CD14-positive monocyte (primary cell): ENCODE measurements around the gene DAB2IP. TPM values are rescaled to one million over a fixed set of nuclear protein-coding genes. Genes with fewer than 3 reads are reported as not detected.

Source experiments
- DNase-seq, 3 donors: peaks; one replicate each; pipeline ENCODE4 v3.0.0-alpha.2; 2011 to 2022
- H2AFZ ChIP-seq: 2 replicates; pipeline ENCODE4 v1.6.0; 2012; ENCODE audit warnings: mild to moderate bottlenecking, low read depth, low read length, inconsistent platforms; ENCODE audit not compliant: insufficient read depth, poor library complexity, severe bottlenecking
- H3K27ac ChIP-seq, 2 donors: 1 replicate in 1 of 2; 2 replicates in 1 of 2; pipeline ENCODE4 v1.5.1; 2012 to 2013; ENCODE audit warnings: low read length in 2 of 2, control low read depth in 1 of 2, inconsistent platforms in 1 of 2, low read depth in 1 of 2, mild to moderate bottlenecking in 1 of 2
- H3K27me3 ChIP-seq, 2 donors: one replicate each; pipeline versions ENCODE4 v1.6.0 to v1.6.1; 2011 to 2013; ENCODE audit warnings: low read length in 2 of 2; ENCODE audit not compliant: control insufficient read depth in 2 of 2, insufficient read depth in 2 of 2
- H3K36me3 ChIP-seq, 2 donors: replicated peaks in 1 of 2; 1 replicate in 1 of 2; 2 replicates in 1 of 2; pipeline versions ENCODE4 v1.5.1 to v1.6.1; 2012 to 2013; ENCODE audit warnings: low read length in 2 of 2, control low read depth in 1 of 2, inconsistent platforms in 1 of 2, mild to moderate bottlenecking in 1 of 2; ENCODE audit not compliant: insufficient read depth in 2 of 2, control insufficient read depth in 1 of 2
- H3K4me1 ChIP-seq, 2 donors: 1 replicate in 1 of 2; 2 replicates in 1 of 2; pipeline versions ENCODE4 v1.5.1 to v1.6.1; 2012 to 2013; ENCODE audit warnings: low read length in 2 of 2, control low read depth in 1 of 2, inconsistent platforms in 1 of 2, mild to moderate bottlenecking in 1 of 2, moderate library complexity in 1 of 2; ENCODE audit not compliant: insufficient read depth in 2 of 2, control insufficient read depth in 1 of 2
- H3K4me2 ChIP-seq: replicated peaks from 2 replicates; pipeline ENCODE3; 2012; ENCODE audit warnings: low read length, moderate library complexity, mild to moderate bottlenecking; ENCODE audit not compliant: poor library complexity, severe bottlenecking; ENCODE audit errors: extremely low read depth
- H3K4me3 ChIP-seq, 3 experiments: fragments of 200-600 bp in 1 of 3; sonication (generic) in 1 of 3; replicated peaks in 1 of 3; 1 replicate in 2 of 3; 2 replicates in 1 of 3; pipeline ENCODE4 v1.5.1; 2011 to 2013; ENCODE audit warnings: low read length in 3 of 3, mild to moderate bottlenecking in 3 of 3, control low read depth in 2 of 3, low read depth in 2 of 3, inconsistent platforms in 1 of 3, moderate library complexity in 1 of 3
- H3K79me2 ChIP-seq: 2 replicates; pipeline ENCODE4 v1.6.0; 2012; ENCODE audit warnings: mild to moderate bottlenecking, control low read depth, inconsistent platforms, low read length, moderate library complexity; ENCODE audit not compliant: insufficient read depth
- H3K9ac ChIP-seq: 2 replicates; pipeline ENCODE4 v1.6.0; 2017; ENCODE audit warnings: low read length, mild to moderate bottlenecking; ENCODE audit not compliant: insufficient read depth, poor library complexity, severe bottlenecking
- H3K9me3 ChIP-seq, 2 donors: replicated peaks in 1 of 2; 1 replicate in 1 of 2; 2 replicates in 1 of 2; pipeline versions ENCODE4 v1.5.1 to v1.6.1; 2012 to 2013; ENCODE audit warnings: low read length in 2 of 2, control low read depth in 1 of 2; ENCODE audit not compliant: control insufficient read depth in 1 of 2, insufficient read depth in 1 of 2
- H4K20me1 ChIP-seq: 2 replicates; pipeline ENCODE4 v1.6.0; 2012; ENCODE audit warnings: mild to moderate bottlenecking, low read length, control low read depth, moderate library complexity; ENCODE audit not compliant: insufficient read depth
- H3K27ac Mint-ChIP-seq, 7 donors: one replicate each; pipeline ENCODE4 v1.8.0; 2020; ENCODE audit warnings: mild to moderate bottlenecking in 7 of 7, mixed read lengths in 7 of 7, moderate library complexity in 6 of 7, inconsistent platforms in 2 of 7
- H3K27me3 Mint-ChIP-seq, 3 donors: one replicate each; pipeline ENCODE4 v1.8.0; 2021 to 2022; ENCODE audit warnings: low read depth in 3 of 3, mild to moderate bottlenecking in 3 of 3, mixed read lengths in 3 of 3, moderate library complexity in 3 of 3, inconsistent platforms in 1 of 3
- H3K36me3 Mint-ChIP-seq, 2 donors: one replicate each; pipeline ENCODE4 v1.8.0; 2020; ENCODE audit warnings: mixed read lengths in 2 of 2, inconsistent platforms in 1 of 2, mild to moderate bottlenecking in 1 of 2
- H3K4me1 Mint-ChIP-seq: one replicate; pipeline ENCODE4 v1.8.0; 2020; ENCODE audit warnings: mild to moderate bottlenecking, mixed read lengths
- H3K4me3 Mint-ChIP-seq, 2 donors: one replicate each; pipeline ENCODE4 v1.8.0; 2020; ENCODE audit warnings: mild to moderate bottlenecking in 2 of 2, mixed read lengths in 2 of 2, moderate library complexity in 1 of 2
- H3K9me3 Mint-ChIP-seq, 7 donors: one replicate each; pipeline ENCODE4 v1.8.0; 2020 to 2022; ENCODE audit warnings: mixed read lengths in 7 of 7, mild to moderate bottlenecking in 6 of 7, moderate library complexity in 6 of 7, inconsistent platforms in 2 of 7
- WGBS: methylation state at CpG from one replicate; pipeline ENCODE4 v1.1.5; 2013; ENCODE audit warnings: missing lambda C conversion rate; ENCODE audit not compliant: insufficient coverage; 5-methylcytosine and 5-hydroxymethylcytosine counted together
- intact Hi-C, 2 donors: fragments of 100-400 bp; cut with micrococcal nuclease; formaldehyde crosslinking; loops; one replicate each; pipeline versions ENCODE4 v1.15.0 to v1.15.1; 2023
- polyA plus RNA-seq, 3 donors: library from polyadenylated mRNA; depleted of rRNA in 1 of 3; unstranded in 2 of 3; stranded (reverse) in 1 of 3; fragments of 300-500 nt in 2 of 3; fragments of >200 nt in 1 of 3; fragmentation: Illumina TruSeq in 2 of 3; gene quantifications; 1 replicate in 2 of 3; 2 replicates in 1 of 3; pipeline ENCODE4 v1.2.3, GENCODE V29; 2012 to 2021
- TF ChIP-seq, protein P1 (sequence below): fragments of 200-600 bp; IDR thresholded peaks from one replicate; pipeline ENCODE4 v1.8.0; 2022; ENCODE audit warnings: antibody characterized with exemption, mild to moderate bottlenecking

DAB2IP gene
- polyA plus RNA-seq, 3 donors: 0.13 TPM; not detected in 2

DNA sequence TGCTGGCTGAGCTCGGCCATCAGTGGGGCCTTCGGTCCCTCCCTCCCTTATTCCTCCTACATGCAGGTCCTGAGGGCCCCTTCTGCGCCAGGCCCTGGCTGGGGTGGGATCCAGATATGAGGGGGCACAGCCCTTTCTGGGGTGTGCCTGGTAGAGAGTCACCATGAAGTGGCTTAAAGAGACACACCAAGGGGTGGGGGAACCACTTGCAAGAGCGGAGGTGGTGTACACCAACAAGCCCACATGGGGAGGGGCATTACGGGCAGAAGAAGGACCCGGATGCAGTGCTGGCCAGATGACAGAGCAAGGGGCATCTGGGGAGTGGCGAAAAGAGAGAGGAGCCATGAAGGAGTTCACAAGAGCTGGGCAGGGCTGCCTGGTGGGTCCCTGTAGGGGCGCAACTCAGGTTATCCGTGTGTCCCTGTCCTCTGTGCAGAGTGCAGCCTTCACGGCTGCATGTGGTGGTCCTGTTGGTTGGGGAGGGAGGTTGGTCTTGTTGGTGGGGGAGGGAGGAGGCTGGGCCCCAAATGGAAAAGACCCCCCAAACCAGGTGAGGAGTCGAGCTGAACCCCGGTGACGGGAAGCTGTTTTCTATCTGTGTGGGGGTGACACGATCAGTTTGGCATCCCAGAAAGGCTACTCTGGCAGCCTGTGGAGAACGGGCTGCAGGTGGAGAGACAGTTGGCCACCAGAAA is 158.1 kb downstream of the DAB2IP start:
- Histone ChIP-seq H3K4me3 (no peak overlapping the region), H3K79me2 (no peaks in the 10 kb centered on the region), H3K9ac (no peak overlapping the region), H3K36me3 (no peaks in the 10 kb centered on the region), H2AFZ (no peak overlapping the region), H3K27ac (no peak overlapping the region), H3K27me3 (no peaks in the 10 kb centered on the region), H3K4me2 (no peak overlapping the region), H4K20me1 (no peaks in the 10 kb centered on the region), H3K4me1 (no peaks in the 10 kb centered on the region), H3K9me3 (no peaks in the 10 kb centered on the region)
- H3K27me3 Mint-ChIP-seq: peaks cover 0 to 4% (median 3%) of the 10 kb centered on the region in 3 donors
- 97% methylated on average over 11 of the region's 15 CpGs for WGBS
- H3K4me3 Mint-ChIP-seq: no peak overlapping the region
- intact Hi-C loops: no loop called here
- DNase-seq: no peak
- TF ChIP-seq, protein P1, sequence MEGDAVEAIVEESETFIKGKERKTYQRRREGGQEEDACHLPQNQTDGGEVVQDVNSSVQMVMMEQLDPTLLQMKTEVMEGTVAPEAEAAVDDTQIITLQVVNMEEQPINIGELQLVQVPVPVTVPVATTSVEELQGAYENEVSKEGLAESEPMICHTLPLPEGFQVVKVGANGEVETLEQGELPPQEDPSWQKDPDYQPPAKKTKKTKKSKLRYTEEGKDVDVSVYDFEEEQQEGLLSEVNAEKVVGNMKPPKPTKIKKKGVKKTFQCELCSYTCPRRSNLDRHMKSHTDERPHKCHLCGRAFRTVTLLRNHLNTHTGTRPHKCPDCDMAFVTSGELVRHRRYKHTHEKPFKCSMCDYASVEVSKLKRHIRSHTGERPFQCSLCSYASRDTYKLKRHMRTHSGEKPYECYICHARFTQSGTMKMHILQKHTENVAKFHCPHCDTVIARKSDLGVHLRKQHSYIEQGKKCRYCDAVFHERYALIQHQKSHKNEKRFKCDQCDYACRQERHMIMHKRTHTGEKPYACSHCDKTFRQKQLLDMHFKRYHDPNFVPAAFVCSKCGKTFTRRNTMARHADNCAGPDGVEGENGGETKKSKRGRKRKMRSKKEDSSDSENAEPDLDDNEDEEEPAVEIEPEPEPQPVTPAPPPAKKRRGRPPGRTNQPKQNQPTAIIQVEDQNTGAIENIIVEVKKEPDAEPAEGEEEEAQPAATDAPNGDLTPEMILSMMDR: no peak
- H3K27ac Mint-ChIP-seq: no peak overlapping the region
- peaks cover 0 to 8% (median 4%) of the 10 kb centered on the region in 7 donors for H3K9me3 Mint-ChIP-seq
- H3K36me3 Mint-ChIP-seq: no peaks in the 10 kb centered on the region
- H3K4me1 Mint-ChIP-seq: no peaks in the 10 kb centered on the region

DNA sequence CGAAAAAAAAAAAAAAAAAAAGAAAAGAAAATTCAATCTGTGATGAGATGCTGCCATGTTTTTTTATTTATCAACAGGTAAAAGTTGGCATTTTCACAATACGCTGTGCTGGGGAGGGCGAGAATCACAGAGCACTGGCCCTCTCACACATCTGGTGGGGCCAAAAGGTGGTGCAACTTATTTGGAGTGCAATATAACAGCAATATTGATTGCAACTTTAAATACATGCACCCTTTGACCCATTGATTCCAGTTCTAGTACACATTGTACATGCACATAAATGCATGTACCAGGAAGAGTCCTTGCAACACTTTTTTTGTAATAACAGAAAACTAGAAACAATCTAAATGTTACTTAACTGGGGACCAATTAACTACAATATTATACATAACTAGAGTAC is 159.1 kb downstream of the DAB2IP start:
- H3K27me3 Mint-ChIP-seq: peaks cover 0 to 4% (median 3%) of the 10 kb centered on the region in 3 donors
- Histone ChIP-seq H3K4me3 (no peak overlapping the region), H3K36me3 (no peaks in the 10 kb centered on the region), H3K27ac (no peak overlapping the region), H3K9ac (no peak overlapping the region), H3K79me2 (no peaks in the 10 kb centered on the region), H3K4me1 (no peaks in the 10 kb centered on the region), H4K20me1 (no peaks in the 10 kb centered on the region), H3K4me2 (no peak overlapping the region), H3K27me3 (no peaks in the 10 kb centered on the region), H3K9me3 (no peaks in the 10 kb centered on the region), H2AFZ (no peak overlapping the region)
- no peaks in the 10 kb centered on the region for H3K36me3 Mint-ChIP-seq
- H3K27ac Mint-ChIP-seq: no peak overlapping the region
- intact Hi-C loops: no loop called here
- no peak overlapping the region for H3K4me3 Mint-ChIP-seq
- no peak for DNase-seq
- H3K4me1 Mint-ChIP-seq: no peaks in the 10 kb centered on the region
- H3K9me3 Mint-ChIP-seq: peaks cover 0 to 2% (median 0%) of the 10 kb centered on the region in 7 donors
- 100% methylated on average over 1 of the region's 3 CpGs for WGBS
- TF ChIP-seq, protein P1: no peak
